Stimulated activated CD4-positive, alpha-beta T cell treated with anti-CD3 and anti-CD28 coated beads, Interleukin-2, amount 100 ng/mL, for 4 hours (primary cell): ENCODE data around the gene EIF1AD.
A peak's percentile ranks its signal among the peaks of the same experiment; 100 is the strongest.
"Not testable (repeated sequence)": the region's sequence is repeated elsewhere in the genome, so short reads cannot be mapped to it uniquely, and the experiment has no call there.

Experiments
- DNase-seq: peaks from one replicate; pipeline ENCODE4 v3.0.0-alpha.2; 2020; ENCODE audit warnings: low read depth

The EIF1AD gene

GRCh38 chr11:66001942-66002647 is at the start of gene EIF1AD, which contains the start of gene BANF1:
TSS of gene EIF1AD (minus strand) at chr11:66002157. CDS start at chr11:66000389, 1,768 bp downstream.
TSS of gene BANF1 (plus strand) at chr11:66002503. CDS start at chr11:66003251, 748 bp downstream.
- DNase-seq, result peak; percentile 87

GRCh38 chr11:66051371-66051765 is 49.4 kb upstream of the EIF1AD start:
- no peak for DNase-seq

- DNase-seq, result no peak
Measured at GRCh38 chr11:66050581-66051231, 48.7 kb upstream of the EIF1AD start.

GRCh38 chr11:66048547-66049323 is 46.8 kb upstream of the EIF1AD start, which contains the start of gene GAL3ST3:
TSS of gene GAL3ST3 (minus strand) at chr11:66049161. CDS start at chr11:66045415, 3,746 bp downstream.
- no peak for DNase-seq

GRCh38 chr11:66047541-66048365 is 45.8 kb upstream of the EIF1AD start:
- DNase-seq, result no peak

GRCh38 chr11:66046901-66047300 is 44.9 kb upstream of the EIF1AD start:
- no peak for DNase-seq

GRCh38 chr11:66045177-66045639 is 43.3 kb upstream of the EIF1AD start:
- peak; percentile 77 for DNase-seq

- DNase-seq, result no peak
Measured at GRCh38 chr11:66044757-66045156, 42.8 kb upstream of the EIF1AD start.

- no peak for DNase-seq
Measured at GRCh38 chr11:66042996-66043906, 41.3 kb upstream of the EIF1AD start.

GRCh38 chr11:66042227-66042995 is 40.5 kb upstream of the EIF1AD start:
- no peak for DNase-seq

GRCh38 chr11:66039765-66040164 is 37.8 kb upstream of the EIF1AD start:
- DNase-seq, result no peak

GRCh38 chr11:66037327-66037726 is 35.4 kb upstream of the EIF1AD start:
- no peak for DNase-seq

GRCh38 chr11:66036334-66036710 is 34.4 kb upstream of the EIF1AD start:
- no peak for DNase-seq

- no peak for DNase-seq
Measured at GRCh38 chr11:66035653-66036333, 33.8 kb upstream of the EIF1AD start.

- DNase-seq, result no peak
Measured at GRCh38 chr11:66032957-66033735, 31.2 kb upstream of the EIF1AD start.

- no peak for DNase-seq
Measured at GRCh38 chr11:66026017-66026529, 24.1 kb upstream of the EIF1AD start, which contains the start of gene CATSPER1. TSS of gene CATSPER1 (minus strand) at chr11:66026479. CDS start at chr11:66026379, 100 bp downstream.

GRCh38 chr11:66023186-66023440 is 21.2 kb upstream of the EIF1AD start:
- DNase-seq, result not testable (repeated sequence)
